Activated CD4-positive, alpha-beta T cell treated with anti-CD3 and anti-CD28 coated beads, Interleukin-2, amount 50 U/mL, for 48 hours (primary cell): Measurements from ENCODE around the gene MS4A3.
"Not testable (repeated sequence)": the region's sequence is repeated elsewhere in the genome, so short reads cannot be mapped to it uniquely, and the experiment has no call there.

Experiments
- DNase-seq, 2 experiments: peaks; one replicate each; pipeline ENCODE4 v3.0.0-alpha.2; 2020

MS4A3 gene

GRCh38 chr11:60056349-60056969 lies at the start of gene MS4A3:
Gene MS4A3, plus strand, starts transcription at chr11:60056665. Its CDS starts 4,496 bp downstream, at chr11:60061161.
- DNase-seq, result no peak

GRCh38 chr11:60016881-60017280 lies 39.6 kb upstream of the MS4A3 start, which contains the start of gene OOSP4B:
Gene OOSP4B, plus strand, starts transcription at chr11:60017181.
- DNase-seq, result no peak

- DNase-seq, result no peak
These were observed 38.4 kb upstream of the MS4A3 start for GRCh38 chr11:60018058-60018457.

GRCh38 chr11:60020376-60020775 lies 36.1 kb upstream of the MS4A3 start:
- DNase-seq, result not testable (repeated sequence)

GRCh38 chr11:60029015-60029632 lies 27.3 kb upstream of the MS4A3 start:
- no peak for DNase-seq

GRCh38 chr11:60040109-60040508 lies 16.4 kb upstream of the MS4A3 start, which contains the start of gene OOSP2:
Gene OOSP2, plus strand, starts transcription at chr11:60040409. Its CDS starts 51 bp downstream, at chr11:60040460.
- DNase-seq, result no peak

GRCh38 chr11:60050422-60050821 lies 6.0 kb upstream of the MS4A3 start:
- DNase-seq, result not testable (repeated sequence)

GRCh38 chr11:60050839-60051238 lies 5.6 kb upstream of the MS4A3 start:
- not testable (repeated sequence) for DNase-seq

- no peak for DNase-seq
These were observed 2.6 kb downstream of the MS4A3 start for GRCh38 chr11:60059052-60059451.

- no peak for DNase-seq
These were observed 3.2 kb downstream of the MS4A3 start for GRCh38 chr11:60059521-60060240.

- DNase-seq, result no peak
These were observed 7.6 kb downstream of the MS4A3 start for GRCh38 chr11:60064111-60064510.

GRCh38 chr11:60065801-60066200 lies 9.3 kb downstream of the MS4A3 start:
- DNase-seq, result no peak

- no peak for DNase-seq
These were observed 13.0 kb downstream of the MS4A3 start for GRCh38 chr11:60069450-60069849.

- not testable (repeated sequence) for DNase-seq
These were observed 15.2 kb downstream of the MS4A3 start for GRCh38 chr11:60071644-60072043.

GRCh38 chr11:60077216-60077817 lies 20.9 kb downstream of the MS4A3 start:
- DNase-seq, result no peak

GRCh38 chr11:60077981-60078380 lies 21.5 kb downstream of the MS4A3 start:
- DNase-seq, result no peak

GRCh38 chr11:60078745-60079144 lies 22.3 kb downstream of the MS4A3 start:
- DNase-seq, result no peak

- no peak for DNase-seq
These were observed 24.1 kb downstream of the MS4A3 start for GRCh38 chr11:60080535-60080934.

- DNase-seq, result no peak
These were observed 28.3 kb downstream of the MS4A3 start for GRCh38 chr11:60084631-60085273.

- no peak for DNase-seq
These were observed 29.4 kb downstream of the MS4A3 start for GRCh38 chr11:60085909-60086308.

- no peak for DNase-seq
These were observed 30.8 kb downstream of the MS4A3 start for GRCh38 chr11:60087239-60087638.

- no peak for DNase-seq
These were observed 31.9 kb downstream of the MS4A3 start, which contains the start of gene MS4A2 for GRCh38 chr11:60088364-60088763. Gene MS4A2, plus strand, starts transcription at chr11:60088664. Its CDS starts 102 bp downstream, at chr11:60088766.
